Heart left ventricle (tissue), 16 donors: ENCODE measurements around the gene ANKRD2. TPM values are rescaled to one million over a fixed set of nuclear protein-coding genes. Genes with fewer than 3 reads are reported as not detected.

Experiments used
- ATAC-seq, 4 donors: fragments of 200-7000 bp; cut with Tn5 transposase; one replicate each; pipeline ENCODE4 v1.9.1; 2020 to 2022; ENCODE audit warnings: moderate library complexity in 4 of 4, mild to moderate bottlenecking in 3 of 4, moderate number of reproducible peaks in 1 of 4
- DNase-seq, 5 donors: peaks; one replicate each; pipeline ENCODE4 v3.0.0-alpha.2; 2020
- H3K27ac ChIP-seq, 12 donors: fragments of 200-600 bp; sonication (generic) in 4 of 12; one replicate each; pipeline versions ENCODE4 v1.5.0 to v1.8.0; 2016 to 2022; ENCODE audit warnings: mild to moderate bottlenecking in 2 of 12
- H3K27me3 ChIP-seq, 9 donors: fragments of 200-600 bp; sonication (generic) in 2 of 9; one replicate each; pipeline versions ENCODE4 v1.5.1 to v1.8.0; 2016 to 2022; ENCODE audit warnings: mild to moderate bottlenecking in 3 of 9
- H3K36me3 ChIP-seq, 9 donors: fragments of 200-600 bp; sonication (generic) in 2 of 9; one replicate each; pipeline versions ENCODE4 v1.5.0 to v1.8.0; 2018 to 2022; ENCODE audit warnings: mild to moderate bottlenecking in 2 of 9
- H3K4me1 ChIP-seq, 12 donors: fragments of 200-600 bp; sonication (generic) in 4 of 12; one replicate each; pipeline versions ENCODE4 v1.5.0 to v1.8.0; 2016 to 2022; ENCODE audit warnings: mild to moderate bottlenecking in 3 of 12
- H3K4me3 ChIP-seq, 12 donors: fragments of 200-600 bp; sonication (generic) in 4 of 12; one replicate each; pipeline versions ENCODE4 v1.5.0 to v1.8.0; 2017 to 2022; ENCODE audit warnings: mild to moderate bottlenecking in 9 of 12, moderate library complexity in 4 of 12
- H3K9me3 ChIP-seq, 12 donors: fragments of 200-600 bp; sonication (generic) in 4 of 12; one replicate each; pipeline versions ENCODE4 v1.5.0 to v1.8.0; 2016 to 2022; ENCODE audit warnings: mild to moderate bottlenecking in 1 of 12
- POLR2A ChIP-seq, 2 donors: fragments of 450-650 bp; IDR thresholded peaks; one replicate each; pipeline ENCODE4 v1.6.1; 2017; ENCODE audit warnings: antibody characterized with exemption in 2 of 2, mild to moderate bottlenecking in 2 of 2, moderate library complexity in 2 of 2
- WGBS, 4 donors: extraction: QIAGEN DNeasy Blood & Tissue Kit in 2 of 4; methylation state at CpG; one replicate each; pipeline versions ENCODE4 v1.1.5 to v1.1.7; 2013 to 2018; 5-methylcytosine and 5-hydroxymethylcytosine counted together
- intact Hi-C, 10 donors: fragments of 100-400 bp; cut with DNase I; formaldehyde crosslinking; loops; one replicate each; pipeline versions ENCODE4 v1.11.1 to v1.14.2; 2022
- polyA plus RNA-seq, 2 donors: library from polyadenylated mRNA; stranded (reverse); fragments of 200-250 nt; gene quantifications; one replicate each; pipeline ENCODE4 v1.2.3, GENCODE V29; 2013
- total RNA-seq, 9 donors: library from RNA; depleted of rRNA in 2 of 9; stranded (reverse); fragments of >200 nt in 2 of 9; fragmentation: NEBNext Ultra II Directional in 3 of 9; extraction: Animal tissue kit (Norgen Biotek cat#: 25700) in 3 of 9; gene quantifications; one replicate each; pipeline versions ENCODE4 v1.1.0 to v1.2.4, GENCODE V29; 2016 to 2023
- TF ChIP-seq, protein P1 (sequence below), 12 donors: fragments of 200-600 bp; sonication (generic) in 4 of 12; IDR thresholded peaks; one replicate each; pipeline versions ENCODE4 v1.5.0 to v1.8.0; 2018 to 2022; ENCODE audit warnings: antibody characterized with exemption in 12 of 12, mild to moderate bottlenecking in 5 of 12
- donor health status: ischemic (EF 13 %, LVEDD 7.1; RV severe dilation, severe dysfunction).
- donor health status: healthy with polysubstance abuse.
- donor health status: DM: no; HTN: yes; CAD: no.
- donor health status: DM: no; HTN: no; CAD: no.
- donor health status: ischemic (EF 25% LVEDD 6.9; RV normal size, moderate dysfunction).
- donor health status: ischemic (EF 25% LVEDD 5.7; RV mildly dilated, moderate dysfunction).
- donor health status: healthy.
- donor health status: DM: yes; HTN: yes; CAD: no.
- donor health status: ischemic (EF 35%, LVEDD 5.7; RV mildly dilated, moderate dysfunction).
- donor health status: nonischemic (EF 11% LVEDD 7.7; RV severe dilation, severe dysfunction).
- donor health status: DM: yes; HTN: yes; CAD: no.
- donor health status: PGD.
- donor health status: ischemic (EF 29% LVEDD 5.4; RV normal size, mild dysfunction).
- donor health status: nonischemic (EF 23%, LVEDD 6.1; RV moderate dilation, normal function).

ANKRD2 gene
- total and polyA plus RNA-seq, 11 donors = 56.7 to 2,367 (median 517) TPM

DNA sequence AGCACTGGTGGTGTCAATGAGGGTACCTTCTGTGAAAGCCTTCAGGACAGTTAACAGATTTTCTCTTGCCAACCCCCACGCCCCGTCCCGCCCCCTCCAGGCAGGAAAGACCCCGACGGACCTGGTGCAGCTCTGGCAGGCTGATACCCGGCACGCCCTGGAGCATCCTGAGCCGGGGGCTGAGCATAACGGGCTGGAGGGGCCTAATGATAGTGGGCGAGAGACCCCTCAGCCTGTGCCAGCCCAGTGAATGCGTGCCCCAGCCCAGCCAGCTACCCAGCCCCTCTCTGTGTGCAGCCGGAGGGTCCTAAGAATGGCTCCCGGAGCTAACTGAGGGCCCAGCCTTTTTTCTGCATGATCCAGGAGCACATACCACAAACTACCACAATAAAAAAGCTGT lies 10.9 kb downstream of the ANKRD2 start:
- DNase-seq (no peak), ATAC-seq (no peak)
- Histone ChIP-seq H3K4me1 (peaks cover 0 to 43% (median 4%) of the 10 kb centered on the region in 12 donors), H3K27ac (peak overlapping the region in 11 of 12 donors; percentile 63 to 92 (median 82)), H3K4me3 (no peak overlapping the region), H3K27me3 (no peaks in the 10 kb centered on the region), H3K9me3 (no peaks in the 10 kb centered on the region), H3K36me3 (peaks cover 0 to 4% (median 0%) of the 10 kb centered on the region in 9 donors)
- intact Hi-C loops = no loop called here
- 87 to 92% (median 88%) methylated on average over 11 to 13 of the region's 13 CpGs for WGBS, 4 donors
- TF ChIP-seq POLR2A (IDR thresholded peaks at IDR 0.05) = no peak

DNA sequence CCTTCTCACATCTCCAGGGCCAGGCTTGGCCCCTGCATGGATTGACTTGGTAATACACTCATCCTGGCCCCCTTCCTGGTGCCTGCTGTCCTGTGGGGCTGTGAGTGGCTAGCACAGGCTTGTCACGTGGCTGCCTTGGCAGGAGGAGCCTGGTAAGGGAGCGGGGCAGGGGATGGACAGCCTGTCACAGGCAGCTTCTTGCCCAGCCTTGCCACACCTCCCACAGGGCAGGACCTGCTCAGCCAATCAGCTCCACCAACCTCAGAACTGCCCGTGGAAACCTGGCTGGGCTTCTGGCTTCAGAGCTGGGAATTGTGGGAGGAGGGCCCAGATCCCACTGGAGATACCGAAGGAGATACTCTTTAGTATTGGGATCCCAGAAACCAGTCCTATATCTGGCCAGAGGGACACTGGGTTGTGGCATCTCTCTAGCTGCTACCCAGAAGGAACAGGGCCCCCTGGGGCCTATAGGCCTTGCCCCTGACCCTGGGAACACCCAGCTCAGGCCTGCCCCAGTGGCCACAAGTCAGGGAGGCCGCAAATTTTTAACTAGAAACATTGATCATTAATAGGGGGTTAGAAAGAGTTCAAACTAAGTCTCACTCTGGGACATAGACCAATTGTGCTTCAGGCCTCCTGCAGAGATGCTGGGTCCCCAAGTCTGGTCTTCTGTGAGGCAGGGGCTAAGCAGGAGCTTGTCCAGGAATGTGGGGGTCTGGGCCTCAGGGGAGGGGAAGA lies 11.7 kb downstream of the ANKRD2 start, which contains the start of gene HOGA1:
Gene HOGA1 (plus strand): TSS at position 330 of the 738 bp plus-strand sequence. CDS start 315 bp downstream, at position 645.
- peak within 1 kb of the TSS in 2 of 12 donors; percentile 3 to 15 for H3K4me3 ChIP-seq
- ATAC-seq = peak; percentile 92 to 96 (median 96)

DNA sequence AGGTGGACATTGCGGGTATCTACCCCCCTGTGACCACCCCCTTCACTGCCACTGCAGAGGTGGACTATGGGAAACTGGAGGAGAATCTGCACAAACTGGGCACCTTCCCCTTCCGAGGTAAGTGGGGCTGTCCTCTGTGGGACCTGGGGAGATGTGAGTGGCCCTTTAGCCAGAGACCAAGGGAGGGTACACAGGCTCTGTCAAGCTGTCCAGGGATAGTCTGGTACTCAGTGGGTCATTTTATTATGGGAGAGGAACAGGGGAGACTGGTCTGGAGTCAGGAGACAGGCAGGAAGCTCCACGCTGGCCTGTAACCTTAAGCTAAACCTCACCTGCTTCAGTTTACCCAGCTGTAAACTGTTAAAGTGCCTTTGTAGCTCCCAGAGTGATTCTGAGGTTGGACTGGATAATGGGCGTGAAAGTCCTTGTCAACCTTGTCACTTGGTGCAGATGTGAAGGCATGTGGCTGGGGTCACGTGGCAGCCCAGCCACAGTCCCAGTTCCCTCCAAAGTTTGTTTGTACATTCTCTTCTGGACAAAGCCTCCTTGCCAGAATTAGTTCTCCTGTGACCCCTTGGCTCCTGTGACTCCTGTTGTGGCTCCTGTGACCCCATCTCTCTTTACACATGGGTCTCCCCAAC lies 12.3 kb downstream of the ANKRD2 start:
- Histone ChIP-seq H3K27me3 (no peaks in the 10 kb centered on the region), H3K4me1 (peaks cover 0 to 43% (median 4%) of the 10 kb centered on the region in 12 donors), H3K4me3 (peak overlapping the region in 2 of 12 donors; percentile 3 to 15), H3K27ac (peak overlapping the region; percentile 67 to 96 (median 84)), H3K9me3 (no peaks in the 10 kb centered on the region), H3K36me3 (peaks cover 0 to 2% (median 0%) of the 10 kb centered on the region in 9 donors)
- WGBS, 4 donors = 69 to 85% (median 80%) methylated on average over 4 to 5 of the region's 5 CpGs
- ATAC-seq (peak; percentile 41 to 63 (median 56)), DNase-seq (peak in 1 of 5 donors; percentile 56)
- TF ChIP-seq, protein P1, sequence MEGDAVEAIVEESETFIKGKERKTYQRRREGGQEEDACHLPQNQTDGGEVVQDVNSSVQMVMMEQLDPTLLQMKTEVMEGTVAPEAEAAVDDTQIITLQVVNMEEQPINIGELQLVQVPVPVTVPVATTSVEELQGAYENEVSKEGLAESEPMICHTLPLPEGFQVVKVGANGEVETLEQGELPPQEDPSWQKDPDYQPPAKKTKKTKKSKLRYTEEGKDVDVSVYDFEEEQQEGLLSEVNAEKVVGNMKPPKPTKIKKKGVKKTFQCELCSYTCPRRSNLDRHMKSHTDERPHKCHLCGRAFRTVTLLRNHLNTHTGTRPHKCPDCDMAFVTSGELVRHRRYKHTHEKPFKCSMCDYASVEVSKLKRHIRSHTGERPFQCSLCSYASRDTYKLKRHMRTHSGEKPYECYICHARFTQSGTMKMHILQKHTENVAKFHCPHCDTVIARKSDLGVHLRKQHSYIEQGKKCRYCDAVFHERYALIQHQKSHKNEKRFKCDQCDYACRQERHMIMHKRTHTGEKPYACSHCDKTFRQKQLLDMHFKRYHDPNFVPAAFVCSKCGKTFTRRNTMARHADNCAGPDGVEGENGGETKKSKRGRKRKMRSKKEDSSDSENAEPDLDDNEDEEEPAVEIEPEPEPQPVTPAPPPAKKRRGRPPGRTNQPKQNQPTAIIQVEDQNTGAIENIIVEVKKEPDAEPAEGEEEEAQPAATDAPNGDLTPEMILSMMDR (IDR thresholded peaks at IDR 0.05) = no peak
- no peak for TF ChIP-seq POLR2A (IDR thresholded peaks at IDR 0.05)
- intact Hi-C loops = loop anchor here in 1 of 10 donors (1.0 kb wide), 1 partner anchor 11 kb away; no protein-coding TSS in a partner anchor

More for the DNA sequence above, 11.7 kb downstream of the ANKRD2 start, which contains the start of gene HOGA1:
- H3K36me3 ChIP-seq = peaks cover 0 to 4% (median 0%) of the 10 kb centered on the region in 9 donors
- no peaks in the 10 kb centered on the region for H3K9me3 ChIP-seq
- intact Hi-C loops = no loop called here
- no peaks in the 10 kb centered on the region for H3K27me3 ChIP-seq
- 38 to 52% (median 43%) methylated on average over 3 to 5 of the region's 5 CpGs for WGBS, 4 donors
- DNase-seq = peak; percentile 84 to 96 (median 86)
- H3K4me1 ChIP-seq = peaks cover 0 to 43% (median 4%) of the 10 kb centered on the region in 12 donors
- peak in 1 of 2 donors; percentile 53 for TF ChIP-seq POLR2A (IDR thresholded peaks at IDR 0.05)
- TF ChIP-seq, protein P1 (IDR thresholded peaks at IDR 0.05) = no peak
- H3K27ac ChIP-seq = peak within 1 kb of the TSS; percentile 67 to 96 (median 84)

DNA sequence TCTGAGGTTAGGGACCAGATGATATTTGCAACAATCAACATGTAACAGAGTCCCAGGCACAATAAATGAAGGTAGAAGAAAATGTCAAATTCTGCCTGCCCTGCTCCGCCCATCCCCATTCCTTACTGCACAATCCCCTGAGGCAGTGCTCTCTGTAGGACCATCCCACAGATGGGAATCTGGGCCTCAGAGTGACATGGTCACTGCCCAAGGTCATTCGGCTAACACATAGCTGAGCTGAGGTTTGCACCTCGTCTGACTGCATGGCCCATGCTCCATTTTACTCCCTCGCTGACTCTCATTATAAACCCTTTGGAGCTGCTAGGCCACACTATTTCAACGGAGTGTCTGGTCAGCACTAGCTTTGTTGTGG lies 12.8 kb downstream of the ANKRD2 start:
- Histone ChIP-seq H3K9me3 (no peaks in the 10 kb centered on the region), H3K27me3 (no peaks in the 10 kb centered on the region), H3K27ac (peak overlapping the region in 11 of 12 donors; percentile 56 to 96 (median 84)), H3K4me1 (peaks cover 0 to 43% (median 4%) of the 10 kb centered on the region in 12 donors), H3K36me3 (no peaks in the 10 kb centered on the region), H3K4me3 (no peak overlapping the region)
- intact Hi-C loops = loop anchor here in 1 of 10 donors (1.0 kb wide), 1 partner anchor 11 kb away; no protein-coding TSS in a partner anchor
- ATAC-seq = peak in 1 of 4 donors; percentile 2
- WGBS, 4 donors = 86 to 93% (median 89%) methylated on average over 5 of the region's 5 CpGs
- no peak for DNase-seq
- TF ChIP-seq, protein P1 (IDR thresholded peaks at IDR 0.05) = no peak
- no peak for TF ChIP-seq POLR2A (IDR thresholded peaks at IDR 0.05)
